HCT116 (cell line): ENCODE results near the gene ID1. TPM values are rescaled to one million over a fixed set of nuclear protein-coding genes. Genes with fewer than 3 reads are reported as not detected.

Experiments used
- ATAC-seq: fragments of 200-7000 bp; cut with Tn5 transposase; 2 replicates; pipeline ENCODE4 v1.9.1; 2020; ENCODE audit warnings: mild to moderate bottlenecking, moderate library complexity
- BruUV-seq: library from RNA; stranded (reverse); fragments of 400-500 nt; replicated peaks from 2 replicates; lab custom pipeline; 2021; lab: Mats Ljungman, UMichigan
- CTCF ChIA-PET: fragments of 300-600 bp; sonication (Branson Sonifier 250); formaldehyde crosslinking; loops from one replicate; lab custom pipeline; 2021; ENCODE audit warnings: antibody characterized with exemption; lab: Charles Lee
- POLR2A ChIA-PET: fragments of 300-600, 350-600 bp; sonication (Branson Sonifier 250); formaldehyde crosslinking; loops from one replicate; lab custom pipeline; 2021; ENCODE audit warnings: antibody characterized with exemption; lab: Charles Lee
- RAD21 ChIA-PET, 2 experiments: fragments of 300-600 bp; sonication (Branson Sonifier 250); formaldehyde crosslinking; loops; one replicate each; lab custom pipeline; 2023; ENCODE audit warnings: low total read pairs in 2 of 2; ENCODE audit not compliant: uncharacterized antibody in 2 of 2, unreplicated experiment in 2 of 2, low non-redundant PET in 1 of 2; lab: Charles Lee
- DNase-seq: peaks from one replicate; pipeline ENCODE4 v3.0.0-alpha.2; 2010; ENCODE audit warnings: low read depth, low spot score
- H2AFZ ChIP-seq: fragments of 200-600 bp; shearing (Covaris generic), sonication (generic); 2 replicates; pipeline ENCODE4 v1.6.1; 2017; ENCODE audit warnings: low read depth, mixed run types, mixed read lengths, antibody characterized with exemption, low read length; ENCODE audit not compliant: poor library complexity, severe bottlenecking
- H3K27ac ChIP-seq: 2 replicates; pipeline ENCODE4 v1.5.1; 2012; ENCODE audit warnings: low read depth, low read length
- H3K27me3 ChIP-seq: fragments of 200-600 bp; sonication (generic); 2 replicates; pipeline ENCODE4 v1.6.1; 2016; ENCODE audit warnings: mixed run types, low read length, mixed read lengths; ENCODE audit not compliant: insufficient read depth
- H3K36me3 ChIP-seq, 2 experiments: fragments of 200-500 bp in 1 of 2; fragments of 200-600 bp in 1 of 2; sonication (Bioruptor generic) in 1 of 2; sonication (generic) in 1 of 2; 2 replicates each; pipeline versions ENCODE4 v1.5.1 to v1.6.1; 2014 to 2016; ENCODE audit warnings: low read length in 2 of 2, inconsistent platforms in 1 of 2, mixed read lengths in 1 of 2, mixed run types in 1 of 2; ENCODE audit not compliant: insufficient read depth in 2 of 2, control insufficient read depth in 1 of 2
- H3K4me1 ChIP-seq, 2 experiments: fragments of 200-600 bp in 1 of 2; sonication (generic) in 1 of 2; 2 replicates each; pipeline versions ENCODE4 v1.5.1 to v1.6.1; 2012 to 2017; ENCODE audit warnings: low read length in 2 of 2, inconsistent platforms in 1 of 2, mild to moderate bottlenecking in 1 of 2, mixed read lengths in 1 of 2, mixed run types in 1 of 2, moderate library complexity in 1 of 2; ENCODE audit not compliant: insufficient read depth in 2 of 2, control insufficient read depth in 1 of 2
- H3K4me2 ChIP-seq: fragments of 200-600 bp; sonication (generic); 2 replicates; pipeline ENCODE4 v1.6.1; 2017; ENCODE audit warnings: mixed run types, low read length, mixed read lengths
- H3K4me3 ChIP-seq, 2 experiments: fragments of 200-600 bp in 1 of 2; sonication (generic) in 1 of 2; replicated peaks in 1 of 2; 2 replicates each; pipeline ENCODE4 v1.5.1; 2011 to 2016; ENCODE audit warnings: low read length in 2 of 2, control low read depth in 1 of 2, low read depth in 1 of 2, mild to moderate bottlenecking in 1 of 2, mixed read lengths in 1 of 2, mixed run types in 1 of 2
- H3K79me2 ChIP-seq: fragments of 200-600 bp; sonication (generic); 2 replicates; pipeline ENCODE4 v1.6.1; 2017; ENCODE audit warnings: mild to moderate bottlenecking, mixed run types, low read length, moderate library complexity, mixed read lengths; ENCODE audit not compliant: insufficient read depth
- H3K9ac ChIP-seq: fragments of 200-600 bp; sonication (generic); 2 replicates; pipeline ENCODE4 v1.6.1; 2016; ENCODE audit warnings: low read length, mixed read lengths
- H3K9me2 ChIP-seq: fragments of 200-600 bp; sonication (generic), shearing (Covaris generic); 2 replicates; pipeline ENCODE4 v1.6.1; 2017; ENCODE audit warnings: mixed run types, mild to moderate bottlenecking, moderate library complexity; ENCODE audit not compliant: insufficient read depth
- H3K9me3 ChIP-seq, 2 experiments: fragments of 200-500 bp in 1 of 2; fragments of 200-600 bp in 1 of 2; sonication (Bioruptor generic) in 1 of 2; sonication (generic) in 1 of 2; 2 replicates each; pipeline ENCODE4 v1.6.1; 2014 to 2017; ENCODE audit warnings: low read length in 2 of 2, mixed read lengths in 2 of 2, inconsistent platforms in 1 of 2, low read depth in 1 of 2, mild to moderate bottlenecking in 1 of 2, mixed run types in 1 of 2, moderate library complexity in 1 of 2; ENCODE audit not compliant: control insufficient read depth in 1 of 2, insufficient read depth in 1 of 2
- H4K20me1 ChIP-seq: fragments of 200-600 bp; sonication (generic), shearing (Covaris generic); 2 replicates; pipeline ENCODE4 v1.6.1; 2017; ENCODE audit warnings: mixed run types, mild to moderate bottlenecking, moderate library complexity; ENCODE audit not compliant: insufficient read depth
- ATF3 ChIP-seq: IDR thresholded peaks from 2 replicates; pipeline ENCODE4 v1.6.1; 2012
- CBX3 ChIP-seq: IDR thresholded peaks from 2 replicates; pipeline ENCODE4 v1.6.1; 2012; ENCODE audit warnings: low read depth
- EZH2phosphoT487 ChIP-seq: fragments of 200-600 bp; IDR thresholded peaks from 2 replicates; pipeline ENCODE4 v1.6.1; 2018; ENCODE audit warnings: antibody characterized with exemption, borderline replicate concordance
- FOSL1 ChIP-seq: IDR thresholded peaks from 2 replicates; pipeline ENCODE4 v1.6.1; 2012; ENCODE audit warnings: low read depth
- POLR2A ChIP-seq: IDR thresholded peaks from 2 replicates; pipeline ENCODE4 v1.7.0; 2011; ENCODE audit warnings: borderline replicate concordance; ENCODE audit not compliant: insufficient read depth, insufficient read length; ENCODE audit errors: extremely low read depth
- POLR2AphosphoS5 ChIP-seq: IDR thresholded peaks from 2 replicates; pipeline ENCODE4 v1.6.1; 2011; ENCODE audit warnings: mild to moderate bottlenecking, low read depth, low read length, moderate library complexity
- SRF ChIP-seq: IDR thresholded peaks from 2 replicates; pipeline ENCODE4 v1.6.1; 2012; ENCODE audit warnings: low read depth
- TCF7L2 ChIP-seq: IDR thresholded peaks from 2 replicates; pipeline ENCODE4 v1.7.0; 2011; ENCODE audit warnings: borderline replicate concordance, inconsistent platforms; ENCODE audit not compliant: insufficient read depth, insufficient read length; ENCODE audit errors: extremely low read depth
- ZFX ChIP-seq: fragments of 450-650 bp; IDR thresholded peaks from 2 replicates; pipeline ENCODE4 v1.6.1; 2017
- ZNF274 ChIP-seq: fragments of 200-500 bp; sonication (Bioruptor generic); IDR thresholded peaks from 2 replicates; pipeline ENCODE4 v1.6.1; 2014; ENCODE audit warnings: mild to moderate bottlenecking, low read depth, low read length, inconsistent platforms
- intact Hi-C: fragments of 100-400 bp; cut with micrococcal nuclease; formaldehyde crosslinking; loops from 2 replicates; pipeline ENCODE4 v1.10.0; 2022
- total RNA-seq: library from RNA; stranded (reverse); gene quantifications from one replicate; pipeline ENCODE4 v1.2.1, GENCODE V29; 2021; ENCODE audit not compliant: unreplicated experiment
- TF ChIP-seq, protein P1 (sequence below): IDR thresholded peaks from 2 replicates; pipeline ENCODE4 v1.6.1; 2011; ENCODE audit warnings: mild to moderate bottlenecking, low read length, moderate library complexity; ENCODE audit not compliant: insufficient replicate concordance; ENCODE audit errors: extremely low read depth

The ID1 gene
- total RNA-seq, 1 experiment from 2014 or later, result 811 TPM

DNA sequence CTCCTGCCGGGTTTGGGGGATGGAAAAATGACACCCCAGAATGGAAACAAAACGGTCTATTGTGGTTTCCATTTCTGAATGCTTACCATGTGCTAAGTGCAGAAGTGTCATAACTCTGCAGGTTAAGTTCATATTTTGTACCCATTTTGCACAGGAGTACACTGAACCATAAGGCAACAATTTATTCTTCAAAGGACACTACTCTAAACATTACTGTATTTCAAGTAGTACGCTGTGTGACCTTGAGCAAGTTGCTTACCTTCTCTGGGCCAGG is 9.8 kb upstream of the ID1 start:
- H3K4me3 ChIP-seq, result peak overlapping the region; percentile 51 to 58
- CTCF ChIA-PET, result interaction anchor here (1.8 to 2.2 kb wide), 3 partner anchors 26 to 35 kb away, joined by 7 to 13 read pairs (median 8); no protein-coding TSS in a partner anchor
- no peak for ATAC-seq
- no peak for TF ChIP-seq FOSL1
- no peak for TF ChIP-seq ZFX
- no peak for TF ChIP-seq POLR2AphosphoS5
- TF ChIP-seq CBX3, result no peak
- TF ChIP-seq EZH2phosphoT487, result no peak
- TF ChIP-seq POLR2A, result no peak
- H3K27me3 ChIP-seq, result no peaks in the 10 kb centered on the region
- intact Hi-C loops, result no loop called here
- peaks cover 22% of the 10 kb centered on the region for H3K79me2 ChIP-seq
- no peaks in the 10 kb centered on the region for H3K9me2 ChIP-seq
- H3K9me3 ChIP-seq, result no peaks in the 10 kb centered on the region
- RAD21 ChIA-PET, result interaction anchor here (1.2 to 1.3 kb wide), 2 partner anchors 9 to 33 kb away, joined by 3 to 4 read pairs; no protein-coding TSS in a partner anchor
- H2AFZ ChIP-seq, result no peak overlapping the region
- no TSS peak for BruUV-seq
- no peaks in the 10 kb centered on the region for H4K20me1 ChIP-seq
- H3K4me1 ChIP-seq, result peaks cover 64 to 83% of the 10 kb centered on the region in 2 experiments
- peak overlapping the region; percentile 69 for H3K9ac ChIP-seq
- H3K36me3 ChIP-seq, result no peaks in the 10 kb centered on the region
- peak overlapping the region; percentile 81 for H3K4me2 ChIP-seq
- POLR2A ChIA-PET, result interaction anchor here (1.6 to 20.0 kb wide), 3 partner anchors 12 to 29 kb away, joined by 6 to 1106 read pairs (median 101); partner anchors contain the start of gene ID1
- H3K27ac ChIP-seq, result peak overlapping the region; percentile 98
- DNase-seq, result no peak

DNA sequence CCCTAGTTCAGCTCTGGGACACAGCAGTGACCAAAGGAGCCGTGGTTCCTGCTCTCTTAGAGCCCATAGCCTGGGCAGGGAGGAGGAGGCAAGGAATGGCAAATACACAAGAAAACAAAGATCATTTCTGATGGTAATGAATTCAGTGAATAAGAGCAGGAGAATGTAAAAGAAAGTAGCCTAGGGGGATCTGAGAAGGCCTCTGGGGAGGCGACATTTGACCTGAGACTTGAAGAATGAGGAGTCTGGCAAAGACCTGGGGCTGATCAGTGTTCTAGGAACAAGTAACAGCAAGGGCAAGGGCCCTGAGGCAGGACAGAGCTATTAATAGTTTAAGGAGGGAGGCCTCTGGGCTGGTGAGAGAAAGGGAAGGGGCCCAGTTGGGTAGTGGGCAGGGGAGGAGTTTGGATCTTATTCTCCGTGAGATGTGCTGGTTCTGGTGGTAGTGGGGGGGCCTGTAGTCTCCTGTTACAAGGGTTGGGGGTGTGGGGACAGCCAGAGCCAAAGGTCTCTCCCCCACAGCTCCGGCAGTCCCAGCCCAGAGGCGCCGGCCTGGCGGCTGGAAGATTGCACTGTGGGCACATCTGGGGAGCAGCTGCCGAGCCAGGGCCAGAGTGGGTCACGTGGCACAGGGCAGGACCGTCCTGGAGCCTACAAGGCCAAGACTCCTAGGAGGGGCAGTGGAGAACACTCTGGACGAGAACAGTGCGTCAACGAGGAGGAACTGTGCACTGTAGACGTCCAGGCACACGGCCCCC is 9.3 kb upstream of the ID1 start:
- RAD21 ChIA-PET, result interaction anchor here (0.8 to 1.3 kb wide), 4 partner anchors 8 to 33 kb away, joined by 3 to 4 read pairs (median 4); no protein-coding TSS in a partner anchor
- Histone ChIP-seq H3K4me1 (peaks cover 61 to 80% of the 10 kb centered on the region in 2 experiments), H3K36me3 (no peaks in the 10 kb centered on the region), H3K27ac (peak overlapping the region; percentile 98), H3K9me3 (no peaks in the 10 kb centered on the region), H3K4me3 (peak overlapping the region; percentile 51 to 58), H3K4me2 (peak overlapping the region; percentile 81), H4K20me1 (no peaks in the 10 kb centered on the region), H3K9me2 (no peaks in the 10 kb centered on the region), H3K27me3 (no peaks in the 10 kb centered on the region), H3K79me2 (peaks cover 22% of the 10 kb centered on the region), H2AFZ (no peak overlapping the region), H3K9ac (peak overlapping the region; percentile 69)
- peak; percentile 57 for DNase-seq
- intact Hi-C loops, result no loop called here
- CTCF ChIA-PET, result interaction anchor here (1.8 to 2.2 kb wide), 3 partner anchors 27 to 35 kb away, joined by 7 to 13 read pairs (median 8); no protein-coding TSS in a partner anchor
- no TSS peak for BruUV-seq
- TF ChIP-seq POLR2AphosphoS5, result peak; percentile 91
- peak; percentile 53 for TF ChIP-seq POLR2A
- TF ChIP-seq TCF7L2, result no peak
- TF ChIP-seq, protein P1, sequence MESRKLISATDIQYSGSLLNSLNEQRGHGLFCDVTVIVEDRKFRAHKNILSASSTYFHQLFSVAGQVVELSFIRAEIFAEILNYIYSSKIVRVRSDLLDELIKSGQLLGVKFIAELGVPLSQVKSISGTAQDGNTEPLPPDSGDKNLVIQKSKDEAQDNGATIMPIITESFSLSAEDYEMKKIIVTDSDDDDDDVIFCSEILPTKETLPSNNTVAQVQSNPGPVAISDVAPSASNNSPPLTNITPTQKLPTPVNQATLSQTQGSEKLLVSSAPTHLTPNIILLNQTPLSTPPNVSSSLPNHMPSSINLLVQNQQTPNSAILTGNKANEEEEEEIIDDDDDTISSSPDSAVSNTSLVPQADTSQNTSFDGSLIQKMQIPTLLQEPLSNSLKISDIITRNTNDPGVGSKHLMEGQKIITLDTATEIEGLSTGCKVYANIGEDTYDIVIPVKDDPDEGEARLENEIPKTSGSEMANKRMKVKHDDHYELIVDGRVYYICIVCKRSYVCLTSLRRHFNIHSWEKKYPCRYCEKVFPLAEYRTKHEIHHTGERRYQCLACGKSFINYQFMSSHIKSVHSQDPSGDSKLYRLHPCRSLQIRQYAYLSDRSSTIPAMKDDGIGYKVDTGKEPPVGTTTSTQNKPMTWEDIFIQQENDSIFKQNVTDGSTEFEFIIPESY, result peak; percentile 17
- TF ChIP-seq ZFX, result peak; percentile 25; the same call in 1 of the 2 replicates
- no peak for TF ChIP-seq SRF
- TF ChIP-seq ATF3, result no peak
- no peak for TF ChIP-seq EZH2phosphoT487
- TF ChIP-seq ZNF274, result no peak
- peak; percentile 61 for ATAC-seq
- POLR2A ChIA-PET, result interaction anchor here (1.1 to 20.0 kb wide), 4 partner anchors 11 to 29 kb away, joined by 4 to 1106 read pairs (median 54); partner anchors contain the start of gene ID1
